HG03196 (cell line): ENCODE results near the gene C2orf42.
"Not testable (repeated sequence)": the region's sequence is repeated elsewhere in the genome, so short reads cannot be mapped to it uniquely, and the experiment has no call there.

Experiments
- ATAC-seq: cut with Tn5 transposase; IDR thresholded peaks from one replicate; pipeline ENCODE4 v1.9.1; 2021; ENCODE audit not compliant: unreplicated experiment

Gene C2orf42

GRCh38 chr2:70110397-70110796 is 80.4 kb downstream of the C2orf42 start:
- ATAC-seq, result not testable (repeated sequence)

- not testable (repeated sequence) for ATAC-seq
Observed at GRCh38 chr2:70106138-70106537, 84.7 kb downstream of the C2orf42 start.

- ATAC-seq, result no peak
Observed at GRCh38 chr2:70104231-70105111, 86.3 kb downstream of the C2orf42 start.

- ATAC-seq, result no peak
Observed at GRCh38 chr2:70103531-70104061, 87.2 kb downstream of the C2orf42 start.

DNA sequence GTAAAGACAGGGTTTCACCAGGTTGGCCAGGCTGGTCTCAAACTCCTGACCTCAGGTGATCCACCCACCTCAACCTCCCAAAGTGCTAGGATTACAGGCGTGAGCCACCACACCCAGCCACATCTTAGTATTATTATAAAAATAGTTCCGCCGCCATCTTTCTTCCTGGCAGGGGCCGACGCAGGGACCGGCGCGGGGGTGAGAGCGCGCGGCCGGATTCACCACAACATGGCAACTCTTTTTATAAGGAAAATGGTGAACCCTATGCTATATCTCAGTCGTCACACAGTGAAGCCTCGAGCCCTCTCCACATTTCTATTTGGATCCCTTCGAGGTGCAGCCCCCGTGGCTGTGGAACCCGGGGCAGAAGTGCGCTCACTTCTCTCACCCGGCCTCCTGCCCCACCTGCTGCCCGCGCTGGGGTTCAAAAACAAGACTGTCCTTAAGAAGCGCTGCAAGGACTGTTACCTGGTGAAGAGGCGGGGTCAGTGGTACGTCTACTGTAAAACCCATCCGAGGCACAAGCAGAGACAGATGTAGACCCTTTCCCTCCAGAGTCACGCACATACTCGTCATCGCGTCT is 88.4 kb downstream of the C2orf42 start:
- not testable (repeated sequence) for ATAC-seq

- not testable (repeated sequence) for ATAC-seq
Observed at GRCh38 chr2:70101686-70102085, 89.1 kb downstream of the C2orf42 start.

DNA sequence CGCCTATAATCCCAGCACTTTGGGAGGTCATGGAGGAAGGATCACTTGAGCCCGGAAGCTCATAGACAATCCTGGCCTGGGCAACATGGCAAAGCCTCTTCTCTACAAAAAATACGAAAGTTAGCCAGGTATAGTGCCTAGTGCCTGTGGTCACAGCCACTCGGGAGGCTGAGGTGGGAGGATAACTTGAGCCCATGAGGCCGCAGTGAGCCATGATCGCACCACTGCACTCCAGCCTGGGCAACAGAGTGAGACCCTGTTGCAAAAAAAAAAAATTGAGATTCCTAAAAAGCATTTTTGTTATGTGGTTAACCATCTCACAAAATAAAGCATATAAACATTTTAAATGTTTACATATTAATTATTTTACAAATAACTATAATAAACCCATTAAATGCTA is 89.6 kb downstream of the C2orf42 start:
- no peak for ATAC-seq
